ENCODE data around the gene OTOF. TPM values are rescaled to one million over a fixed set of nuclear protein-coding genes. Genes with fewer than 3 reads are reported as not detected.
A peak's percentile ranks its signal among the peaks of the same experiment; 100 is the strongest.
"Not testable (repeated sequence)": the region's sequence is repeated elsewhere in the genome, so short reads cannot be mapped to it uniquely, and the experiment has no call there.

Gene OTOF
- polyA plus RNA-seq, 1 donor: 5.4 TPM

DNA sequence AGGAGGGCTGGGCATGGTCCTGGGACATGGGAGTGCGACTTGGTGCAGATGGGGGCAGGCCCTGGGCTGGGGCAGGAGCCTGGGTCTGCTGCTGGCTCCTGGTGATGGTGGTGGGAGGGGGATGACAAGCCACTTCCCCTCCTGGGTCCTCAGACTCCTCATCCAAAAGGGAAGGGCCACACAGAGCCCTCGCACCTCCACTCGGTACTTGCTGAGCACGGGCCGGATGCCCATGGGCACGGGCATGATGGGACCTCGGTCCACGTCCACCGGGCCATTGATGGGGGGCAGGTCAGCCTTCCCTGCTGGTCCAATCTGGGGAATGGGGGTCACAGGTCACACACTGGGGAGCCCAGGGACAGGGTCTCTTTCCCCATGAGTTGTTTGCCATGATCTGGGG, 4.1 kb downstream of the OTOF start:
- no peak overlapping the region for H3K27ac ChIP-seq (ENCODE audit: low read length)
- H3K36me3 ChIP-seq (ENCODE audit: control insufficient read depth, insufficient read depth, low read length): no peaks in the 10 kb centered on the region
- DNase-seq: no peak
- no CpG with 5 or more reads among the region's 9 CpGs for WGBS (ENCODE audit: insufficient coverage, low lambda C conversion rate)
- no peak overlapping the region for H3K4me3 ChIP-seq (ENCODE audit: low read length)
- H3K27me3 ChIP-seq (ENCODE audit: control insufficient read depth, insufficient read depth, low read length): no peaks in the 10 kb centered on the region
- no peaks in the 10 kb centered on the region for H3K4me1 ChIP-seq (ENCODE audit: control insufficient read depth, insufficient read depth, low read length)
- H3K9me3 ChIP-seq (ENCODE audit: control insufficient read depth, low read depth, low read length): no peaks in the 10 kb centered on the region

DNA sequence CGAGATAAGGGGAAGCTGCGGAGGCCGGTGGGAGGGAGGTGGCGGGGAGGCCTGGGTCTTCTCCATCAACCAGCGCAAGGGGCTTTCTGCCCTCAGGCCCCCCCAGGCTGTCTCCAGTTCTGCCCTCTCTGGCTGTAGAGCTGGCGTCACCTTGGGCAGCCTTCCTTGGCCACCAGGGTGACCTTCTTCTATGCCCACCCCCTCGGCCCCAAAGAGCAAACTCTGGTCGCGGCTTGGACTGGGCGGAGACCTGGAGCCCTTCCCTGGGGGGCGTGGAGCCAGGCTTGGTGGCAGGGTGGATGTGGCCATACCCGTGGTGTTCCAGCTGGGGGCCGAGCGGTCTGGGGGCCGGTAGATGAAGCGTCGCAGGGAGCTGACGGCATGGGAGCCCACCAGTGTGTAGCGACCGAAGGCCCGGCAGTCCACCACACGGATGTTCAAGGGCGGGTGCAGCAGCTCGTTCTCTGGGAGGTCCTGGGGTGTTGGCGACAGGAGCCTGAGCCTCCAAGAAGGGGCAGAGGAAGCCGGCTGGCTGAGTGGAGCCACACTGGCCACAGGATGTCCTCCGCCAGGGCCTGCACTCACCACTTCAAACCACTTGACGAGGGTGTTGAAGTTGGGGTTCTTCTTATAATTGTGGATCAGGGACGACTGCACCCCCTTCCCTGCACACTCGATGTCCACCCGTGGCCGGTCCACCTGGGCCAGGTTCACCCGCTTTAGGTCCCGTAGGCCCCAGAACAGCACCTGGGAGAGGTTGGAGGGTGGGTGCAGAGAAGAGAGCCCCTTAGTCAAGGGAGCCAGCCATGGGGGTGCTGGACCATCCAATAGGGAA, 4.9 kb downstream of the OTOF start:
- DNase-seq: no peak
- Histone ChIP-seq H3K4me3 (ENCODE audit: low read length) (no peak overlapping the region), H3K36me3 (ENCODE audit: control insufficient read depth, insufficient read depth, low read length) (no peaks in the 10 kb centered on the region), H3K4me1 (ENCODE audit: control insufficient read depth, insufficient read depth, low read length) (no peaks in the 10 kb centered on the region), H3K9me3 (ENCODE audit: control insufficient read depth, low read depth, low read length) (no peaks in the 10 kb centered on the region), H3K27ac (ENCODE audit: low read length) (no peak overlapping the region), H3K27me3 (ENCODE audit: control insufficient read depth, insufficient read depth, low read length) (no peaks in the 10 kb centered on the region)
- no CpG with 5 or more reads among the region's 34 CpGs for WGBS (ENCODE audit: insufficient coverage, low lambda C conversion rate)

DNA sequence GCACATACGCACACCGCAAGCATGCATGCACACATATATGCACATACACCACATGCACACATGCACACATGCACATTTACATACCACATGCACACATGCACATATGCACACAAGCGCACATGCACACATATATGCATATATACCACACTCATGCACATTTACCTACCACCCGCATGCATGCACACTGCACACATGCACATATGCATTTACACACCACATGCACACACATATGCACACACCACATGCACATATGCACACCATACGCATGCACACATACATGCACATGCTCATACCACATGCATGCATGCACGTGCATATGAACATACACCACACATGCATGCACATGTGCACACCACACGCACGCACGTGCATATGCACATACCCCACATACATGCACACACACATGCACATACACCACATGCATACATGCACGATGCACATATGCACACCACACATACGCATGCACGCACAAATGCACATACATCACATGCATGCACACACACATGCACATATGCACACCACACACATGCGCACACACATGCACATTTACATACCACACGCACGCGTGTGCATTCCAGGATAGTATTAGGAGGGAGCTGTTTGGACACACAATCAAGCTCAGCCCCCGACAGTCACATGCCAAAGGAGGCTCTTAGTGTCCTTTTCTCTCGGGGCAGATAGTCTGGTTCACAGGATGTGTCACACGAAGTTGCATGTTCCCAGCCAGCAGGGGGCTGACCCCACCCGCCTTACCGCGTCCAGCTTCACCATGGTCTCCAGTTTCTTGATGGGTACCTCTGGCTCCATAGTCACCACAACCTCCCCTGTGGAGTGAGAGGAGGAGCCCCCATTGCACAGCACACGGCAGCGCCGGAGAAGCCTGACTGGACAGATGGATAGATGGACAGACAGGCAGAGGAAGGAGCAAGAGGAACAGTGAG, 5.9 kb downstream of the OTOF start:
- DNase-seq: no peak
- Histone ChIP-seq H3K36me3 (ENCODE audit: control insufficient read depth, insufficient read depth, low read length) (no peaks in the 10 kb centered on the region), H3K4me1 (ENCODE audit: control insufficient read depth, insufficient read depth, low read length) (no peaks in the 10 kb centered on the region), H3K4me3 (ENCODE audit: low read length) (no peak overlapping the region), H3K9me3 (ENCODE audit: control insufficient read depth, low read depth, low read length) (no peaks in the 10 kb centered on the region), H3K27ac (ENCODE audit: low read length) (no peak overlapping the region), H3K27me3 (ENCODE audit: control insufficient read depth, insufficient read depth, low read length) (no peaks in the 10 kb centered on the region)
- no CpG with 5 or more reads among the region's 25 CpGs for WGBS (ENCODE audit: insufficient coverage, low lambda C conversion rate)

GRCh38 chr2:26471289-26471688, 6.6 kb downstream of the OTOF start:
- H3K27me3 ChIP-seq (ENCODE audit: control insufficient read depth, insufficient read depth, low read length): no peaks in the 10 kb centered on the region
- no peaks in the 10 kb centered on the region for H3K9me3 ChIP-seq (ENCODE audit: control insufficient read depth, low read depth, low read length)
- no peak overlapping the region for H3K27ac ChIP-seq (ENCODE audit: low read length)
- H3K4me3 ChIP-seq (ENCODE audit: low read length): no peak overlapping the region
- no peaks in the 10 kb centered on the region for H3K4me1 ChIP-seq (ENCODE audit: control insufficient read depth, insufficient read depth, low read length)
- no peak for DNase-seq
- no peaks in the 10 kb centered on the region for H3K36me3 ChIP-seq (ENCODE audit: control insufficient read depth, insufficient read depth, low read length)
- WGBS (ENCODE audit: insufficient coverage, low lambda C conversion rate): no CpG with 5 or more reads among the region's 2 CpGs

DNA sequence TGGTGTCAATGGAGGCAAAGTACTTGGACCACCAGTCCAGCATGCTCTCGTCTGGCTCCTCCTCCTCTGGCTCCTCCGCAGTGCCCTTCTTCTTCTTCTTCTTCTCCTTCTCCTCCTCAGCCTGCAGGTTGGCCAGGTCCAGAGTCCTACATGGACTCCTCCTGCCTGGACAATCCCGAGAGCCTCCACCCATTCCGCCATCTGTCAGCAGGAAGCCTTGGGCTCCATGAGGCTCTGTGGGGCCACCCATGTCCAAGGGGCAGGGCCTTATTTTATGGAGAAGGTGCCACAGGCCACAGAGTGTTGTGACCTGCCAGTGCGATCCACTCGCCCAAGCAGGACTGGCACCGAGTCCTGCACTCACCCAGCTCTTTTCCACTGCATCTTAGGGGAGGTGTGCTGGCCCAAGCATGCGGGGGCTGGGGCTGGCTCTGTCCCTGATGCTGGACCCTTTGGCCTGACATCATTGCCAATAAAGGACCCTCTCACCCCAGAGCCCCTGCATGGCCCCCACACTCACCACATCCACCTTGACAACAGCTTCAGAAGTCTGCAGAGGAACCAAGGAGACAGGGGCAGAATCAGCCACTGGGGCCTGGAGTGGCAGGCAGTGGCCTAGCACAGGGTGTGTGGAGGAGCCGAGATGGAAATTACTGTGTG, 7.2 kb downstream of the OTOF start:
- no peaks in the 10 kb centered on the region for H3K4me1 ChIP-seq (ENCODE audit: control insufficient read depth, insufficient read depth, low read length)
- 100% methylated on average over 1 of the region's 9 CpGs for WGBS (ENCODE audit: insufficient coverage, low lambda C conversion rate)
- H3K4me3 ChIP-seq (ENCODE audit: low read length): no peak overlapping the region
- no peaks in the 10 kb centered on the region for H3K36me3 ChIP-seq (ENCODE audit: control insufficient read depth, insufficient read depth, low read length)
- H3K27me3 ChIP-seq (ENCODE audit: control insufficient read depth, insufficient read depth, low read length): no peaks in the 10 kb centered on the region
- H3K27ac ChIP-seq (ENCODE audit: low read length): no peak overlapping the region
- no peak for DNase-seq
- no peaks in the 10 kb centered on the region for H3K9me3 ChIP-seq (ENCODE audit: control insufficient read depth, low read depth, low read length)

- WGBS (ENCODE audit: insufficient coverage, low lambda C conversion rate): no CpG with 5 or more reads among the region's 7 CpGs
- Histone ChIP-seq H3K4me1 (ENCODE audit: control insufficient read depth, insufficient read depth, low read length) (no peaks in the 10 kb centered on the region), H3K4me3 (ENCODE audit: low read length) (no peak overlapping the region), H3K9me3 (ENCODE audit: control insufficient read depth, low read depth, low read length) (no peaks in the 10 kb centered on the region), H3K36me3 (ENCODE audit: control insufficient read depth, insufficient read depth, low read length) (no peaks in the 10 kb centered on the region), H3K27me3 (ENCODE audit: control insufficient read depth, insufficient read depth, low read length) (no peaks in the 10 kb centered on the region), H3K27ac (ENCODE audit: low read length) (no peak overlapping the region)
- DNase-seq: no peak
These were observed 8.0 kb downstream of the OTOF start for GRCh38 chr2:26469955-26470354.

GRCh38 chr2:26469092-26469710, 8.7 kb downstream of the OTOF start:
- no peak overlapping the region for H3K4me3 ChIP-seq (ENCODE audit: low read length)
- H3K27ac ChIP-seq (ENCODE audit: low read length): no peak overlapping the region
- H3K4me1 ChIP-seq (ENCODE audit: control insufficient read depth, insufficient read depth, low read length): no peaks in the 10 kb centered on the region
- WGBS (ENCODE audit: insufficient coverage, low lambda C conversion rate): no CpG with 5 or more reads among the region's 5 CpGs
- H3K36me3 ChIP-seq (ENCODE audit: control insufficient read depth, insufficient read depth, low read length): no peaks in the 10 kb centered on the region
- no peaks in the 10 kb centered on the region for H3K27me3 ChIP-seq (ENCODE audit: control insufficient read depth, insufficient read depth, low read length)
- no peaks in the 10 kb centered on the region for H3K9me3 ChIP-seq (ENCODE audit: control insufficient read depth, low read depth, low read length)
- peak; percentile 43 to 51 for DNase-seq

DNA sequence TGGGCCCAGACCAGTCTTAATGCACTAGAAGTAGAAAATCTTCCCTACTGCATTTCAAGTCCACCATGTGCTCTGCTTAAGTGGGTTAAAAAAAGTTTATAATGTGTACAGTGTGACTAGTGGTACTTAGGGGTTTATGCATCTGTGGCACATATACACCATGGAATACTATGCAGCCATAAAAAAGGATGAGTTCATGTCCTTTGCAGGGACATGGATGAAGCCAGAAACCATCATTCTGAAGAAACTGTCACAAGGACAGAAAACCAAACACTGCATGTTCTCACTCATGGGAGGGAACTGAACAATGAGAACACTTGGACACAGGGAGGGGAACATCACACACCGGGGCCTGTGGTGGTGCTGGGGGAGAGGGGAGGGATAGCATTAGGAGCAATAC, 9.4 kb downstream of the OTOF start:
- H3K27me3 ChIP-seq (ENCODE audit: control insufficient read depth, insufficient read depth, low read length); H3K36me3 ChIP-seq (ENCODE audit: control insufficient read depth, insufficient read depth, low read length); DNase-seq; H3K4me1 ChIP-seq (ENCODE audit: control insufficient read depth, insufficient read depth, low read length); H3K4me3 ChIP-seq (ENCODE audit: low read length); H3K27ac ChIP-seq (ENCODE audit: low read length); H3K9me3 ChIP-seq (ENCODE audit: control insufficient read depth, low read depth, low read length): not testable (repeated sequence)
- WGBS (ENCODE audit: insufficient coverage, low lambda C conversion rate): no CpG with 5 or more reads among the region's 1 CpG

- Histone ChIP-seq H3K36me3 (ENCODE audit: control insufficient read depth, insufficient read depth, low read length) (no peaks in the 10 kb centered on the region), H3K27me3 (ENCODE audit: control insufficient read depth, insufficient read depth, low read length) (no peaks in the 10 kb centered on the region), H3K4me1 (ENCODE audit: control insufficient read depth, insufficient read depth, low read length) (no peaks in the 10 kb centered on the region), H3K9me3 (ENCODE audit: control insufficient read depth, low read depth, low read length) (no peaks in the 10 kb centered on the region), H3K4me3 (ENCODE audit: low read length) (no peak overlapping the region), H3K27ac (ENCODE audit: low read length) (no peak overlapping the region)
- DNase-seq: no peak
- WGBS (ENCODE audit: insufficient coverage, low lambda C conversion rate): no CpG with 5 or more reads among the region's 22 CpGs
These were observed 11.1 kb downstream of the OTOF start for GRCh38 chr2:26466662-26467310.

Measured in large intestine (tissue), 3 donors.